CD4-positive, alpha-beta T cell treated with Interleukin-4 for 4 hours (primary cell): ENCODE data around the gene NIPSNAP2.
"Not testable (repeated sequence)": the region's sequence is repeated elsewhere in the genome, so short reads cannot be mapped to it uniquely, and the experiment has no call there.

Source experiments
- DNase-seq: peaks from one replicate; pipeline ENCODE4 v3.0.0-alpha.2; 2020

The NIPSNAP2 gene

DNA sequence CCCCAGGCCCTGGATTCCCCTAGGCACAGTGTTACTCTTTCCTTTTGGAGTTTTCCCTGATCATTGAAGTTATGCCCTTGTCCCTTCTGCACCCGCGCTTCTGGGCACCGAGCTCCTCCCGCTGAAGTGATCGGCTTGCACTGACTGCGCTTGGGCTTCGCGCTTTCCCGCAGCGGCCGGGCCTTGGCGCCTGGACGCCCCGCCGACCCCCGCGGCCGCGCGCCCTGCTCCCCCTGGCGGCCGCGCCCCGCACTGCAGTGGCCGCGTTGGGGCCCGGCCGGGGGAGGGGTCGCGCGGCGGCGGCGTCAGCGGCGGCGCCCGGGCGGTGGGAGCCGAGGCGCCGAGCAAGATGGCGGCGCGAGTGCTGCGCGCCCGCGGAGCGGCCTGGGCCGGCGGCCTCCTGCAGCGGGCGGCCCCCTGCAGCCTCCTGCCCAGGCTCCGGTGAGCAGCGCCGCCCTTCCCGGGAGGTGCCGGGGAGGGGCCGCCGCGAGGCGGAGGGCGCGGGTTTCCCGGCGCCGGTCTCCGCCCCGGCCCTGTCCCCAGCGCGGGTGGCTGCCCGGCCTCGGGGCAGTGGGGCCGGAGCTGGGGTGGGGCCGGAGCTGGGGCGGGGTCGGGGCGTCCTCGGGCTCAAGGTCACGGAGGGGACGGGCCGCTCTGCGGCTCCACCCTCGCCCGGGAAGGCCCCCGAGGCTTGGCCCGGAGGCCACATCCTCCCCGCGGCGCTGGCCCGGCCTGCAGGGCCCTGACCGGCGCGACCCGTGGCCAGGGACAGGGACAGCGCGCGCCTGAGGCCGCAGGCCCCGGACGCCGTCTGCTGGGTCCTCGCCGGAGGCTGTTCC is at the start of gene NIPSNAP2:
NIPSNAP2 (plus strand) TSS at position 325 of the 839 bp plus-strand sequence; CDS start at position 350, 25 bp downstream.
- DNase-seq = peak; percentile 33

DNA sequence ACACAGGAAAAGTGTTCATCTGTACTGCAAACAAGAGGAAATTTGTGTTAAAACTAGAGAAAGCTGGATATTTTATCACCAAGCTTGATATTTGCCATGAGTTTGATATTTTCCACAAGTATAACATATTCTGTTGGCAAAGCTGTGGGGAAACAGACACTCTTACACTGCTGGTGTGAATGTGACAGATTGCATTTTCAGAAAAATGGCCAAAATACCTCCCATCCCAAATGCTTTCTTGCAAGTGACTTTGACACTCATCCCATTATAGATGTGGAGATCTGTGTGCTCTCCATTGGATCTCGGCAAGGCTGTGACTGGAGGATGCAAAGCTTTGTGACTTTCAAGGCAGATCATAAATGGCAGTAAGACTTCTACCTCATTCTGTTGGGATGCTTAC is 46.6 kb upstream of the NIPSNAP2 start:
- DNase-seq = no peak

DNA sequence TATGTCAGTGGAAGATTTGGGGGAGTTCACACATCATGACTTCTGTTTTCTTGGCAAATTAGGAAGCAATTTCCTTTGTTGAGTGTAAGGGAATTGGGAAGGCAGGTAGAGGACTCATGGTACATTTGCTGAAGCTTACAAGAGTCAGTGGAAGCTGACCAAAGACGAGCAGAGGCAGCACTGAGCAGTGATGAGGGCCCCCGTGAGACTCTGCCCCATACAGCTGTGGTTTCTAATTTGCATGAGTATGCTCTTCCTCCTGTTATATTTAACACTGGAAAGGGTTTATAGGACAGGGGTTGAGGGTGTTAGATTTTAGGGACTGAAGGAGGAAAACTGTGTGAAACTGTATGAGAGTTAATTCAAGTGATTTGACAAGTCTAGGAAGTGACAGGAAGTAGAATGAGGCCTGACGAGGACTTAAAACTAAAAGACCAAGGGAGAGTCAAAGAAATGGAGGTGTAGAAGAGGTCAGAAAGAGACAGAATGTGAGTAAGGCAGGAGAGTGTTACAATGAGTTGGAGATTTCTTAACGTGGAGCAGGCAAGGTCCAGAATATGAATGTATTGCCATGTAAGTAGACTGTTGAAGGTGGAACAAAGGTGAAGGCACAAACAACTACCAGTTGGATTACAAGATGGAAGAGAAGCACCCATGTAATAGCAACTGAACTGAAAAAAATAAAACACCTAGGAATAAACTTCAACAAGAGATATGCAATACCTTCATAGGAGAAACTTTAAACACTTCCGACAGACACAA is 36.2 kb upstream of the NIPSNAP2 start:
- no peak for DNase-seq

- DNase-seq = no peak
These were observed 32.8 kb upstream of the NIPSNAP2 start for GRCh38 chr7:55931421-55932151.

DNA sequence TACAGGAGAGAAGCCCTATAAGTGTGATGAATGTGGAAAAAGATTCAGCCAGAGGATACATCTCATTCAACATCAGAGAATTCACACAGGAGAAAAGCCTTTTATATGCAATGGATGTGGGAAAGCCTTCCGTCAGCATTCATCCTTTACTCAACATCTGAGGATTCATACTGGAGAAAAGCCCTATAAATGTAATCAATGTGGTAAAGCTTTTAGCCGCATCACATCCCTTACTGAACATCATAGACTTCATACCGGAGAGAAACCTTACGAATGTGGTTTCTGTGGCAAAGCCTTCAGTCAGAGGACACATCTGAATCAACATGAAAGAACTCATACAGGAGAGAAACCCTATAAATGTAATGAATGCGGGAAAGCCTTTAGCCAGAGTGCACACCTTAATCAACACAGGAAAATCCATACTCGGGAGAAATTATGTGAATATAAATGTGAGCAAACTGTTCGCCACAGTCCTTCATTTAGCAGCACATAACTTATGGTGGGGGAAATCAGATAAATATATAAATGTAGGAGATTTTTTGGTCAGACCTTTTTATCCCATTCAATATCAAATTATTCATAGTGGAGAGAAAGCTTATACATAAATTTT is 24.8 kb upstream of the NIPSNAP2 start:
- no peak for DNase-seq

- DNase-seq = no peak
These were observed 17.8 kb upstream of the NIPSNAP2 start for GRCh38 chr7:55946545-55946944.

- peak; percentile 92 for DNase-seq
These were observed 12.6 kb upstream of the NIPSNAP2 start, which contains the start of gene MRPS17 for GRCh38 chr7:55951637-55952351. TSS of gene MRPS17 (plus strand) at chr7:55951877. CDS start at chr7:55953196, 1,319 bp downstream.

DNA sequence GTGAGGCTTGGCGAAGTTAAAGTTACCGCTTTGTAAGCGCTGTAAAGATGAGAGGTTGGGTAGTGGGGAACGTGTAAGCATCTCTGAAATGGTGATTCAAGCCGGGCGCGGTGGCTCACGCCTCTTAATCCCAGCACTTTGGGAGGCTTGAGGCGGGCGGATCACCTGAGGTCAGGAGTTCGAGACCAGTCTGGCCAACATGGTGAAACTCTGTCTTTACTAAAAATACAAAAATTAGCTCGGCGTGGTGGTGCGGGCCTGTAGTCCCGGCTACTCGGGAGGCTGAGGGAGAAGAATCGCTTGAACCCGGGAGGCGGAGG is 12.1 kb upstream of the NIPSNAP2 start:
- not testable (repeated sequence) for DNase-seq

GRCh38 chr7:55953707-55954475 is 10.5 kb upstream of the NIPSNAP2 start:
- no peak for DNase-seq

DNA sequence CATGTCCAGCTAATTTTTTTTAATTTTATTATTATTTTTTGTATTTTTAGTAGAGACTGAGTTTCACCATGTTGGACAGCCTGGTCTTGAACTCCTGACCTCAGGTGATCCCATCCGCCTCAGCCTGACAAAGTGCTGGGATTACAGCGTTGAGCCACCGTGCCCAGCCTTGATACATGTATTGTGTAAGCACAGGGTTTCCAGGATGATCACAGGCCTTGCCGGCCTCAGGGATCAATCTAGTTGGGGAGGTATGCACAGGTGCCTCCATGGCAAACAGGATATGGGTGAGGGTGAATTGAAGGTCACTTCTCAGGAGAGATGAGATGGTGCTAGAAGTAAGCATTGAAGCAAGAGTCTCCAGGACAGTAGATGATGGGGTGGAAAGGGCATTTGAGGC is 7.2 kb upstream of the NIPSNAP2 start:
- DNase-seq = no peak

DNA sequence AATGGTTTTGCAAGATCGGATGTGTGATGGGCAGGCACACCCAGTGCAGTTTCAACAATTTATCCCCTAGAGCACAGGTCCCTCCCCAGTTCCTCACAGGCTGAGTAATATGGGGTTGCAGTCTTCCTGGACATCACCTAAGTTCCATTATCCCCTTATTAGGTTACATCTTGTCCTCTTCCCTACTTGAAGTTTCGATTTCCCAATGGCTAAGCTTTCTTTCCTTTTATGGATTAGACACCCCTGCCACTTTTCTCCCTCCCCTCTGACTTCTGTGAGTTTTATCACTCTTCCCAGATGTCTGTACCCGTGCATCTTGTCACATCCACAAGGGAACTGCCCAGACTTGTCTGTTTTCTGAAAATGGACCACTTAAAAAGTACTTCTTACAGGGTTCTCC is 2.4 kb upstream of the NIPSNAP2 start:
- DNase-seq = no peak

- no peak for DNase-seq
These were observed 709 bp upstream of the NIPSNAP2 start for GRCh38 chr7:55963584-55964168.

GRCh38 chr7:55965100-55965470 is 700 bp downstream of the NIPSNAP2 start:
- no peak for DNase-seq

GRCh38 chr7:55965805-55966421 is 1.5 kb downstream of the NIPSNAP2 start:
- no peak for DNase-seq

DNA sequence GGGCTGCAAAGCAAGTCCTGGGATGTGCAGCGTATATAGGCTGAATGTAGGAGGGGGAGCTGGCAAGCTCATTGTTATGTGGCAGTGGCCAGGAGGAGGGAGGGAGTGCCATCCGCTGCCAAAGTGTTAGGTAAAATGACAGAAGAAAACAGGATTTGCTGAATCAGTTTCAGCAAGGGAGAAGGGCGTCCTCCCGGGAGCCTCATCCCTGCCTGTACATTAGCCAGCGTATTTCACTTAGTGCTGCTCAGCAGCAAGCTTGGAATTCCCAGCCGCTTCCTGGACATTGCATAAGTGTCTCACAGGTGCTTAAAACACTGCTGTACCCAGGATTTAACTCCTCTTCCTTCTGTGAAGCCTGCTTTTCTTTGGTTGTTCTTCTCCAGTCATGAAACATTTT is 2.5 kb downstream of the NIPSNAP2 start:
- no peak for DNase-seq

DNA sequence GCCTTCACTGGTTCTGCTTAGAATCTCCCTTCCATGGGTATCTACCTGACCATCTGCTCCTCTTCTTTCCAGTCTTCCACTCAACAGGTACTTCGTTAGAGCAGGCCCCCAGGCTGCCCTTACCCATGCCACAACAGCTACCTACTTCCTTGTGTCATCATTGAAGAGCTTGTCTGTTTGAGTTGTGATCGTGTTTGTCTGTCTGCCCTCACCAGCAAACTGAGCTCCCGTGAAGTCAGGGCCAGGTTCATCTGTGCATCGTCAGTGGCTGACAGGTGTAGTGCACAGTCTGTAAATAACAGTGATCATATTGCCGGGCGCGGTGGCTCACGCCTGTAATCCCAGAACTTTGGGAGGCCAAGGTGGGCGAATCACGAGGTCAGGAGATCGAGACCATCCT is 5.0 kb downstream of the NIPSNAP2 start:
- DNase-seq = no peak

GRCh38 chr7:55970561-55970960 is 6.2 kb downstream of the NIPSNAP2 start:
- no peak for DNase-seq

- no peak for DNase-seq
These were observed 6.6 kb downstream of the NIPSNAP2 start for GRCh38 chr7:55970978-55971377.

DNA sequence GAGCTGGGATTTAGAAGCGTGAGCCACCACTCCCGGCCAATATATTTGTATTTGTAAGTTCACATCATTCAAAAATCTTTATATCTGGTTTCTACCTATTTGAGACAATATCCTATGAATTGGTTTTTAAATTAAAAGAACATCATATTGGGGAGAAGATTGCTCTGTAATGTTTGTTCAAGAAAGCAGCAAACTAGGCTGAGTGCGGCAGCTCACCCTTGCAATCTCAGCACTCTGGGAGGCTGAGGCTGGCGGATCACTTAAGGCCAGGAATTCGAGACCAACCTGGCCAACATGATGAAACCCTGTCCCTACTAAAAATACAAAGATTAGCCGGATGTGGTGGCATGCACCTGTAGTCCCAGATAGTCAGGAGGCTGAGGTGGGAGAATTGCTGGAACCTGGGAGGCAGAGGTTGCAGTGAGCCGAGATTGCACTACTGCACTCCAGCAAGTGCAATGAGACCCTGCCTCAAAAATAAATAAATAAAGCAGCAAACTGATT is 9.4 kb downstream of the NIPSNAP2 start:
- no peak for DNase-seq

- no peak for DNase-seq
These were observed 11.7 kb downstream of the NIPSNAP2 start for GRCh38 chr7:55975988-55976633.
